Neural progenitor cell (in vitro differentiated cells): ENCODE results near the gene LILRA1.
"Not testable (repeated sequence)": the region's sequence is repeated elsewhere in the genome, so short reads cannot be mapped to it uniquely, and the experiment has no call there.

Experiments
- CTCF ChIP-seq: fragments of 200-600 bp; sonication (generic); IDR thresholded peaks from 2 replicates; pipeline ENCODE4 v1.5.1; 2017; ENCODE audit warnings: antibody characterized with exemption, mild to moderate bottlenecking
- EZH2 ChIP-seq: fragments of 200-600 bp; sonication (generic); IDR thresholded peaks from 2 replicates; pipeline ENCODE4 v1.6.1; 2017; ENCODE audit warnings: antibody characterized with exemption, mild to moderate bottlenecking, moderate library complexity
- EZH2phosphoT487 ChIP-seq: fragments of 200-600 bp; sonication (generic); IDR thresholded peaks from 2 replicates; pipeline ENCODE4 v1.6.1; 2017; ENCODE audit warnings: antibody characterized with exemption

DNA sequence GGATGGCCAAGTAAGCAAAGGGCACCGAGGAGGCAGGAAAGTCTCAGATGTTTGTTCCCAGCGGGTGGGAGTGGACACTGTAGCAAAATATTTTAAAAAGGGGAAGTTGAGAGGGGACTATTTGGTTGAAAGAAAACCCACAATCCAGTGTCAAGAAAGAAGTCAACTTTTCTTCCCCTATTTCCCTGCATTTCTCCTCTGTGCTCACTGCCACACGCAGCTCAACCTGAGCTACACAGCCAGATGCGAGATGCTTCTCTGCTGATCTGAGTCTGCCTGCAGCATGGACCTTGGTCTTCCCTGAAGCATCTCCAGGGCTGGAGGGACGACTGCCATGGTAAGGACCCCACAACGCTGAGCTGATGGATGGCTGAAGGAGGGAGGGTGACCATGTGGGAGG lies at the start of gene LILRA1:
- not testable (repeated sequence) for TF ChIP-seq CTCF, EZH2, EZH2phosphoT487
